Heart left ventricle (tissue), 16 donors: ENCODE results near the gene MGA. TPM values are rescaled to one million over a fixed set of nuclear protein-coding genes. Genes with fewer than 3 reads are reported as not detected.

ENCODE experiments used
- ATAC-seq, 4 donors: fragments of 200-7000 bp; cut with Tn5 transposase; one replicate each; pipeline ENCODE4 v1.9.1; 2020 to 2022; ENCODE audit warnings: moderate library complexity in 4 of 4, mild to moderate bottlenecking in 3 of 4, moderate number of reproducible peaks in 1 of 4
- DNase-seq, 5 donors: peaks; one replicate each; pipeline ENCODE4 v3.0.0-alpha.2; 2020
- H3K27ac ChIP-seq, 12 donors: fragments of 200-600 bp; sonication (generic) in 4 of 12; one replicate each; pipeline versions ENCODE4 v1.5.0 to v1.8.0; 2016 to 2022; ENCODE audit warnings: mild to moderate bottlenecking in 2 of 12
- H3K27me3 ChIP-seq, 9 donors: fragments of 200-600 bp; sonication (generic) in 2 of 9; one replicate each; pipeline versions ENCODE4 v1.5.1 to v1.8.0; 2016 to 2022; ENCODE audit warnings: mild to moderate bottlenecking in 3 of 9
- H3K36me3 ChIP-seq, 9 donors: fragments of 200-600 bp; sonication (generic) in 2 of 9; one replicate each; pipeline versions ENCODE4 v1.5.0 to v1.8.0; 2018 to 2022; ENCODE audit warnings: mild to moderate bottlenecking in 2 of 9
- H3K4me1 ChIP-seq, 12 donors: fragments of 200-600 bp; sonication (generic) in 4 of 12; one replicate each; pipeline versions ENCODE4 v1.5.0 to v1.8.0; 2016 to 2022; ENCODE audit warnings: mild to moderate bottlenecking in 3 of 12
- H3K4me3 ChIP-seq, 12 donors: fragments of 200-600 bp; sonication (generic) in 4 of 12; one replicate each; pipeline versions ENCODE4 v1.5.0 to v1.8.0; 2017 to 2022; ENCODE audit warnings: mild to moderate bottlenecking in 9 of 12, moderate library complexity in 4 of 12
- H3K9me3 ChIP-seq, 12 donors: fragments of 200-600 bp; sonication (generic) in 4 of 12; one replicate each; pipeline versions ENCODE4 v1.5.0 to v1.8.0; 2016 to 2022; ENCODE audit warnings: mild to moderate bottlenecking in 1 of 12
- POLR2A ChIP-seq, 2 donors: fragments of 450-650 bp; IDR thresholded peaks; one replicate each; pipeline ENCODE4 v1.6.1; 2017; ENCODE audit warnings: antibody characterized with exemption in 2 of 2, mild to moderate bottlenecking in 2 of 2, moderate library complexity in 2 of 2
- WGBS, 4 donors: extraction: QIAGEN DNeasy Blood & Tissue Kit in 2 of 4; methylation state at CpG; one replicate each; pipeline versions ENCODE4 v1.1.5 to v1.1.7; 2013 to 2018; 5-methylcytosine and 5-hydroxymethylcytosine counted together
- intact Hi-C, 10 donors: fragments of 100-400 bp; cut with DNase I; formaldehyde crosslinking; loops; one replicate each; pipeline versions ENCODE4 v1.11.1 to v1.14.2; 2022
- polyA plus RNA-seq, 2 donors: library from polyadenylated mRNA; stranded (reverse); fragments of 200-250 nt; gene quantifications; one replicate each; pipeline ENCODE4 v1.2.3, GENCODE V29; 2013
- total RNA-seq, 9 donors: library from RNA; depleted of rRNA in 2 of 9; stranded (reverse); fragments of >200 nt in 2 of 9; fragmentation: NEBNext Ultra II Directional in 3 of 9; extraction: Animal tissue kit (Norgen Biotek cat#: 25700) in 3 of 9; gene quantifications; one replicate each; pipeline versions ENCODE4 v1.1.0 to v1.2.4, GENCODE V29; 2016 to 2023
- TF ChIP-seq, protein P1 (sequence below), 12 donors: fragments of 200-600 bp; sonication (generic) in 4 of 12; IDR thresholded peaks; one replicate each; pipeline versions ENCODE4 v1.5.0 to v1.8.0; 2018 to 2022; ENCODE audit warnings: antibody characterized with exemption in 12 of 12, mild to moderate bottlenecking in 5 of 12
- donor health status: ischemic (EF 13 %, LVEDD 7.1; RV severe dilation, severe dysfunction).
- donor health status: healthy with polysubstance abuse.
- donor health status: DM: no; HTN: yes; CAD: no.
- donor health status: DM: no; HTN: no; CAD: no.
- donor health status: ischemic (EF 25% LVEDD 6.9; RV normal size, moderate dysfunction).
- donor health status: ischemic (EF 25% LVEDD 5.7; RV mildly dilated, moderate dysfunction).
- donor health status: healthy.
- donor health status: DM: yes; HTN: yes; CAD: no.
- donor health status: ischemic (EF 35%, LVEDD 5.7; RV mildly dilated, moderate dysfunction).
- donor health status: nonischemic (EF 11% LVEDD 7.7; RV severe dilation, severe dysfunction).
- donor health status: DM: yes; HTN: yes; CAD: no.
- donor health status: PGD.
- donor health status: ischemic (EF 29% LVEDD 5.4; RV normal size, mild dysfunction).
- donor health status: nonischemic (EF 23%, LVEDD 6.1; RV moderate dilation, normal function).

The MGA gene
- total and polyA plus RNA-seq, 11 donors, result 5.3 to 58.7 (median 34.5) TPM

GRCh38 chr15:41809526-41810220 is 149.5 kb downstream of the MGA start:
- H3K36me3 ChIP-seq, result peaks cover 0 to 28% (median 24%) of the 10 kb centered on the region in 9 donors
- DNase-seq (no peak), ATAC-seq (no peak)
- H3K4me1 ChIP-seq, result peaks cover 0 to 28% (median 3%) of the 10 kb centered on the region in 12 donors
- intact Hi-C loops, result loop anchor here in 9 of 10 donors (2.0 to 10.0 kb wide), 7 partner anchors 37 to 335 kb away; partner anchors contain the start of gene TYRO3 (in 7 of the 9)
- no peak overlapping the region for H3K4me3 ChIP-seq
- no peaks in the 10 kb centered on the region for H3K27me3 ChIP-seq
- no peak for TF ChIP-seq POLR2A (IDR thresholded peaks at IDR 0.05)
- TF ChIP-seq, protein P1, sequence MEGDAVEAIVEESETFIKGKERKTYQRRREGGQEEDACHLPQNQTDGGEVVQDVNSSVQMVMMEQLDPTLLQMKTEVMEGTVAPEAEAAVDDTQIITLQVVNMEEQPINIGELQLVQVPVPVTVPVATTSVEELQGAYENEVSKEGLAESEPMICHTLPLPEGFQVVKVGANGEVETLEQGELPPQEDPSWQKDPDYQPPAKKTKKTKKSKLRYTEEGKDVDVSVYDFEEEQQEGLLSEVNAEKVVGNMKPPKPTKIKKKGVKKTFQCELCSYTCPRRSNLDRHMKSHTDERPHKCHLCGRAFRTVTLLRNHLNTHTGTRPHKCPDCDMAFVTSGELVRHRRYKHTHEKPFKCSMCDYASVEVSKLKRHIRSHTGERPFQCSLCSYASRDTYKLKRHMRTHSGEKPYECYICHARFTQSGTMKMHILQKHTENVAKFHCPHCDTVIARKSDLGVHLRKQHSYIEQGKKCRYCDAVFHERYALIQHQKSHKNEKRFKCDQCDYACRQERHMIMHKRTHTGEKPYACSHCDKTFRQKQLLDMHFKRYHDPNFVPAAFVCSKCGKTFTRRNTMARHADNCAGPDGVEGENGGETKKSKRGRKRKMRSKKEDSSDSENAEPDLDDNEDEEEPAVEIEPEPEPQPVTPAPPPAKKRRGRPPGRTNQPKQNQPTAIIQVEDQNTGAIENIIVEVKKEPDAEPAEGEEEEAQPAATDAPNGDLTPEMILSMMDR (IDR thresholded peaks at IDR 0.05), result no peak
- WGBS, 4 donors, result 63 to 72% (median 68%) methylated on average over 11 to 12 of the region's 12 CpGs
- H3K9me3 ChIP-seq, result no peaks in the 10 kb centered on the region
- H3K27ac ChIP-seq, result no peak overlapping the region

DNA sequence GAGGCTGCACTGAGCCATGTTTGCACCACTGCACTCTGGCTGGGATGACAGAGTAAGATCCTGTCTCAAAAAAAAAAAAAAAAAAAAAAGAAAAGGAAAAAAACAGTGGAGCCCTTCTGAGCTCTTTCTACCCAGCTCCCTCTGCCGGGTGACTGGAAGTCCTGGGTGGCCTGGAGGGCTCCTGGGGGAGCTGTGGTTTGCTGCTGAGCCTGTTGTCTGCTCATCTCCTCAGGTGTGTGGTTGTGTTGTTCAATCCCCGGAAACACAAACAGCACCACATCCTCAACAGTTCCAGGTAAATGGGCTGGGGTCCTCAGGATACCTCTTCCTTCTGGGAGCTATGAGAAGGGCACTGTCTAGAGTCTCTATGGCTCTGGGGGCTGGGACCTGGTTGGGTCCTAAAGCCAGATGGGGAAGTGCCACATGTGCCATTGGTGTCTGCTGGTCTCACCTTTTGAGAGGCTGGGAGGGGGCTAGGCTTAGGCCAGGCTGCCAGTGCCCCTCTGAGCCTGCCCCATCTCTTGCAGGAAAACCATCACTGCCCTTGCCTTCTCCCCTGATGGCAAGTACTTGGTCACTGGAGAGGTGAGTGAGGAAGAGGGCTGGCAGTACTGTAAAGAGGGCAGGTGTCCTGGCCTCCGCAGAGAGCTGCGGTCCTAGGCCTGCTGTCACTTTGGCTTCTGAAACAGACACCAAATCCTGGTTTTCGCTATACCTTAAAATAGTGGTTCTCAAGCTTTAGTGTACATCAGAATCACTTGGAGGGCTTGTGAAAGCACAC is 150.6 kb downstream of the MGA start:
- intact Hi-C loops, result loop anchor here (1.0 to 10.0 kb wide), 10 partner anchors 37 to 336 kb away; partner anchors contain the start of genes TYRO3 (in 7 of the 10) and MAPKBP1 (in 3 of the 10)
- Histone ChIP-seq H3K9me3 (no peaks in the 10 kb centered on the region), H3K27ac (no peak overlapping the region), H3K27me3 (no peaks in the 10 kb centered on the region), H3K4me1 (peaks cover 0 to 20% (median 3%) of the 10 kb centered on the region in 12 donors), H3K36me3 (peaks cover 0 to 39% (median 31%) of the 10 kb centered on the region in 9 donors), H3K4me3 (no peak overlapping the region)
- WGBS, 4 donors, result 92 to 95% (median 93%) methylated on average over 5 of the region's 5 CpGs
- no peak for ATAC-seq
- TF ChIP-seq, protein P1 (IDR thresholded peaks at IDR 0.05), result no peak
- no peak for TF ChIP-seq POLR2A (IDR thresholded peaks at IDR 0.05)
- DNase-seq, result no peak

DNA sequence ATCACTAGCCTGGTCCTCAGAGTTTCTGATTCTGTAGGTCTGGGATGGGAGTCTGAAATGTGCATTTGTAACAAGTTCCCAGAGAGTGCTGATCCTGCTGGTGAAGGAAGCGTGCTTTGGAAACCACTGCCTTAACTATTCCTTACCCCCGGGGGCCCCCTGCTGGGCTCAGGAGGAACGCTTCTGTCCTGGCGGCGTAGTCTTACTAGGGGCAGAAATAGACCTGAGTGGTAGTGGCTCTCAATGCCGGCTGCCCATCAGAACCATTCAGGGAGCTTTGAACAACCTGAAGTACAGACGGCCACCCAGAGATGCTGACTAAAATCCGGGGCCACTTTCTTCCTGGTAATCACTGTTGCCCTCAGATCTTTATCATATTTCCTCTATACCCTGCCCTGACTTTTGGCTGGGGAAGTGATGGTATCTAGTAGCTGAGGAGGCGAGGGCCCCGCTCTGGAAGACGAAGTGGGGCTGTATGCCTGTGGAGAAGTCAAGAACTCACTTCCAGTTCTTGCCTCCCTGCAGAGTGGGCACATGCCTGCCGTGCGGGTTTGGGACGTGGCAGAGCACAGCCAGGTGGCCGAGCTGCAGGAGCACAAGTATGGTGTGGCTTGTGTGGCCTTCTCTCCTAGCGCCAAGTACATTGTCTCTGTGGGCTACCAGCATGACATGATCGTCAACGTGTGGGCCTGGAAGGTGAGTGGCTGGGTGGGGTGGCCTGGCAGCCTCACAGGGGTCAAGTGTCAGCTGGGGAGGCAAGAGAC is 151.4 kb downstream of the MGA start:
- DNase-seq (peak; percentile 79 to 87 (median 86)), ATAC-seq (peak; percentile 84 to 92 (median 91))
- Histone ChIP-seq H3K27me3 (no peaks in the 10 kb centered on the region), H3K4me3 (no peak overlapping the region), H3K9me3 (no peaks in the 10 kb centered on the region), H3K36me3 (peaks cover 0 to 47% (median 39%) of the 10 kb centered on the region in 9 donors), H3K4me1 (peaks cover 0 to 12% (median 2%) of the 10 kb centered on the region in 12 donors), H3K27ac (no peak overlapping the region)
- intact Hi-C loops, result loop anchor here (1.0 to 10.0 kb wide), 11 partner anchors 37 to 337 kb away; partner anchors contain the start of genes TYRO3 (in 7 of the 10) and MAPKBP1 (in 3 of the 10)
- 47 to 49% (median 49%) methylated on average over 18 of the region's 18 CpGs for WGBS, 4 donors
- TF ChIP-seq, protein P1 (IDR thresholded peaks at IDR 0.05), result peak; percentile 77 to 95 (median 90)
- no peak for TF ChIP-seq POLR2A (IDR thresholded peaks at IDR 0.05)
